AG04450 (cell line): ENCODE results near the gene TTC16. TPM values are rescaled to one million over a fixed set of nuclear protein-coding genes. Genes with fewer than 3 reads are reported as not detected.

Source experiments
- CTCF ChIA-PET: fragments of 300-600, 350-600 bp; formaldehyde crosslinking; extraction: SDS; loops from one replicate; lab custom pipeline; 2022; ENCODE audit warnings: antibody characterized with exemption, inconsistent platforms; lab: Charles Lee
- POLR2A ChIA-PET: fragments of 350-600 bp; formaldehyde crosslinking; extraction: SDS; loops from one replicate; lab custom pipeline; 2021; ENCODE audit warnings: antibody characterized with exemption, inconsistent platforms; lab: Yijun Ruan, JAX
- DNase-seq: peaks from one replicate; pipeline ENCODE4 v3.0.0-alpha.2; 2011; ENCODE audit warnings: low read depth, low spot score
- H3K27ac ChIP-seq: one replicate; pipeline ENCODE4 v1.5.1; 2012; ENCODE audit warnings: low read depth, low read length, control low read depth
- H3K27me3 ChIP-seq: one replicate; pipeline ENCODE4 v1.6.0; 2012; ENCODE audit warnings: low read length; ENCODE audit not compliant: control insufficient read depth, insufficient read depth
- H3K4me3 ChIP-seq: 2 replicates; pipeline ENCODE4 v1.5.1; 2011; ENCODE audit warnings: mild to moderate bottlenecking, low read depth, low read length, control low read depth
- H3K9me3 ChIP-seq: 2 replicates; pipeline ENCODE4 v1.5.1; 2012; ENCODE audit warnings: low read length; ENCODE audit not compliant: control insufficient read depth, insufficient read depth
- polyA plus RNA-seq: library from polyadenylated mRNA; depleted of rRNA; stranded (reverse); fragments of >200 nt; gene quantifications from 2 replicates; pipeline ENCODE4 v1.2.3, GENCODE V29; 2011
- TF ChIP-seq, protein P1 (sequence below): IDR thresholded peaks from 2 replicates; pipeline ENCODE4 v1.5.1; 2011; ENCODE audit warnings: low read depth, low read length, control low read depth, inconsistent platforms

The TTC16 gene
- polyA plus RNA-seq, 1 experiment, result not detected

DNA sequence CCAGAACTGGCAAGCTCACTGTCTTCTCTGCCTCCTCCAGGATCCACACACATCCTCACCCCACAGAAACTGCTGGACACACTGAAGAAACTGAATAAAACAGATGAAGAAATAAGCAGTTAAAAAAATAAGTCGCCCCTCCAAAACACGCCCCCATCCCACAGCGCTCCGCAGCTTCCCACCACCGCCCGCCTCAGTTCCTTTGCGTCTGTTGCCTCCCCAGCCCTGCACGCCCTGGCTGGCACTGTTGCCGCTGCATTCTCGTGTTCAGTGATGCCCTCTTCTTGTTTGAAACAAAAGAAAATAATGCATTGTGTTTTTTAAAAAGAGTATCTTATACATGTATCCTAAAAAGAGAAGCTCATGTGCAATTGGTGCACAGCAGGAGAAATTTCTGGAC lies 25.1 kb upstream of the TTC16 start:
- H3K27me3 ChIP-seq, result no peaks in the 10 kb centered on the region
- H3K27ac ChIP-seq, result no peak overlapping the region
- no peaks in the 10 kb centered on the region for H3K9me3 ChIP-seq
- POLR2A ChIA-PET, result no interaction called here
- no peak overlapping the region for H3K4me3 ChIP-seq
- TF ChIP-seq, protein P1, sequence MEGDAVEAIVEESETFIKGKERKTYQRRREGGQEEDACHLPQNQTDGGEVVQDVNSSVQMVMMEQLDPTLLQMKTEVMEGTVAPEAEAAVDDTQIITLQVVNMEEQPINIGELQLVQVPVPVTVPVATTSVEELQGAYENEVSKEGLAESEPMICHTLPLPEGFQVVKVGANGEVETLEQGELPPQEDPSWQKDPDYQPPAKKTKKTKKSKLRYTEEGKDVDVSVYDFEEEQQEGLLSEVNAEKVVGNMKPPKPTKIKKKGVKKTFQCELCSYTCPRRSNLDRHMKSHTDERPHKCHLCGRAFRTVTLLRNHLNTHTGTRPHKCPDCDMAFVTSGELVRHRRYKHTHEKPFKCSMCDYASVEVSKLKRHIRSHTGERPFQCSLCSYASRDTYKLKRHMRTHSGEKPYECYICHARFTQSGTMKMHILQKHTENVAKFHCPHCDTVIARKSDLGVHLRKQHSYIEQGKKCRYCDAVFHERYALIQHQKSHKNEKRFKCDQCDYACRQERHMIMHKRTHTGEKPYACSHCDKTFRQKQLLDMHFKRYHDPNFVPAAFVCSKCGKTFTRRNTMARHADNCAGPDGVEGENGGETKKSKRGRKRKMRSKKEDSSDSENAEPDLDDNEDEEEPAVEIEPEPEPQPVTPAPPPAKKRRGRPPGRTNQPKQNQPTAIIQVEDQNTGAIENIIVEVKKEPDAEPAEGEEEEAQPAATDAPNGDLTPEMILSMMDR, result no peak
- no peak for DNase-seq
- CTCF ChIA-PET, result interaction anchor here (0.5 kb wide), 1 partner anchor 1337 kb away, joined by 5 read pairs; the partner anchor contains the start of gene SH3GLB2

DNA sequence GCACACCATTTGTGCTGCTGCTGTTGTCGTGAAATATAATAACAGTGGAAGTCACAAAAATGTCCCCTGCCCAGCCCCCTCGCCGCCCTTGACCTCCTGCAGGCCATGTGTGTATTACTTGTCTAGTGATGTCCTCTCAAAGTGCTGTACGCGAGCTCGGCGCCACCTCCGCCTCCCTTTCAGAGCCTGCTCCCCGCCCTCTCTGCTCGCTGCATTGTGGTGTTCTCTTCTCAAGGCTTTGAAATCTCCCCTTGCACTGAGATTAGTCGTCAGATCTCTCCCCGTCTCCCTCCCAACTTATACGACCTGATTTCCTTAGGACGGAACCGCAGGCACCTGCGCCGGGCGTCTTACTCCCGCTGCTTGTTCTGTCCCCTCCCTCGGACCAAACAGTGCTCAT lies 23.8 kb upstream of the TTC16 start:
- Histone ChIP-seq H3K9me3 (no peaks in the 10 kb centered on the region), H3K27me3 (no peaks in the 10 kb centered on the region), H3K4me3 (no peak overlapping the region), H3K27ac (no peak overlapping the region)
- POLR2A ChIA-PET, result no interaction called here
- TF ChIP-seq, protein P1, result no peak
- no peak for DNase-seq
- CTCF ChIA-PET, result interaction anchor here (0.6 to 1.5 kb wide), 2 partner anchors 43 to 492 kb away, joined by 3 to 4 read pairs; partner anchors contain the start of gene TOR2A

DNA sequence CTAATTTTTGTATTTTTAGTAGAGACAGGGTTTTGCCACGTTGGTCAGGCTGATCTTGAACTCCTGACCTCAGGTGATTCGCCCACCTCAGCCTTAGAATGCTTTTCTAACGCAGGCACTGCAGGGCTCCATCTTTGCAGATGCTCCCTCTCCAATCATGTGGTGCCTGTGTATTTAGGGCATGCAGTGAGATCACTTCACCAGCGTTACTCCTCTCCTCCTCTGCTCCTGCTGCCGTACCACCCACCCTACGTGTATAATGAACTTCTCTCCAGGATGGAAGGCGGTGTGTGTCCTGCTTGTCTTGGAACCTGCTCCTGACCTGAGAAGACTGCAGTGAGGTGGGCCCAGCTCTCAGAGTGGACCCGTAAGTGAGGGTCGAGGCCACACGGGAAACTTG lies 22.7 kb upstream of the TTC16 start:
- DNase-seq, result no peak
- ChIA-PET POLR2A (no interaction called here), CTCF (interaction anchor here (1.5 kb wide), 1 partner anchor 42 kb away, joined by 4 read pairs; the partner anchor contains the start of gene TOR2A)
- no peak overlapping the region for H3K27ac ChIP-seq
- H3K27me3 ChIP-seq, result no peaks in the 10 kb centered on the region
- H3K9me3 ChIP-seq, result no peaks in the 10 kb centered on the region
- TF ChIP-seq, protein P1, result no peak
- H3K4me3 ChIP-seq, result no peak overlapping the region

DNA sequence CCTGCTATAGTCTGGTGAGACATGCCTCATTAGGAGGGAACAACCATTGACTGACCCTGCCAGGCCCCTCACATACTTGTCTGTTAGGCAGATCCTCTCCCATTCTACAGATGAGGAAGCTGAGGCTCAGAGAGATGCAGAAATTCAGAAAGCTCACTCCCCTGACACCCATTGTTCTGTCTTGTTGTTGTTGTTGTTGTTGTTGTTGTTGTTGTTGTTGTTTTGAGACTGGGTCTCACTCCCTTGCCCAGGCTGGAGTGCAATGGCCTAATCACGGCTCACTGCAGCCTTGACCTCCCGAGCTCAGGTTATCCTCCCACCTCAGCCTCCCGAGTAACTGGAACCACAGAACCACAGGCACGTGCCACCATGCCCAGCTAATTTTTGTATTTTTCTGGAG lies 22.2 kb upstream of the TTC16 start:
- TF ChIP-seq, protein P1, result no peak
- H3K4me3 ChIP-seq, result no peak overlapping the region
- no peaks in the 10 kb centered on the region for H3K27me3 ChIP-seq
- H3K27ac ChIP-seq, result no peak overlapping the region
- ChIA-PET CTCF (interaction anchor here (1.5 kb wide), 1 partner anchor 41 kb away, joined by 4 read pairs; the partner anchor contains the start of gene TOR2A), POLR2A (no interaction called here)
- DNase-seq, result no peak
- H3K9me3 ChIP-seq, result no peaks in the 10 kb centered on the region

DNA sequence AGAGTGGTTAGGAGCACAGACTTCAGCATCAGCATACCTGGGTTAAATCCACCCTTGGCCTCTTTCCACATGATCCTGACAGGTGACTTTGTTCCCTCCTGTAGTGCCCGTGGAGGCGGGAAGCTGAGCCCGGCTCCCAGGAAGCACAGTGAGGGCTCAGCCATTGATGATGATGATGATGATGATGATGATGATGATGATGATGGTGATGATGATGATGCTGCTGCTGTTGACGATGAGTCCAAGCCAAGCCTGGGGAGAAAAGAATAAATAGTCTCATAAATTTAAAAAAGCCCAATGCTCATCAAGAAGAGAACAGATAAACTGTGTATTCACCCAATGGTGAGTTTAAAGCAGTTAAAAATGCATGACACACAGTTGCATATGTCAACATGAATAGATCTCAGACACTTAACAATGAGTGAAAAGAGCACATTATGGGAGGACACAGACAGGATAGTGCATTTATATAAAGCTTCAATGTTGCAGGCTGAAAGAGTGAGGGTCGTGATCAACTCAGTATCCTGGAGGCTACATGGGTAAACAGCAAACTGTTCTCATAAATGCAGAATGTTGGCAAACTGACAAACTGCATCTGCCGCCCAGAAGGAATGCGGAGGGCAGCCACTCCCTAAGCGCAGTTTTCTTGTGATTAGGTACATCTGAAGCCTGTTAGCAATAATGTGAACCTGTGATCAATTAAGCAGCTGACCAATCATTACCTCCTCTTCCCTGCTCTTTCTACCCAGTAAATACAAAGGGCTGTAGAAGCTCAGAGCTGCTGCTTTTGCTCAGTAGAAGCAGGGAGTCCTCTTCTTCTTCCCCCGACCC lies 20.8 kb upstream of the TTC16 start:
- no peak for DNase-seq
- no peak overlapping the region for H3K27ac ChIP-seq

More for the DNA sequence above, 20.8 kb upstream of the TTC16 start:
- H3K9me3 ChIP-seq, result peaks cover 4% of the 10 kb centered on the region; the same call in 1 of the 2 replicates
- no peak overlapping the region for H3K4me3 ChIP-seq
- ChIA-PET POLR2A (no interaction called here), CTCF (no interaction called here)
- TF ChIP-seq, protein P1, result no peak
- no peaks in the 10 kb centered on the region for H3K27me3 ChIP-seq
